ENCODE data around the gene XPNPEP1.

The XPNPEP1 gene

DNA sequence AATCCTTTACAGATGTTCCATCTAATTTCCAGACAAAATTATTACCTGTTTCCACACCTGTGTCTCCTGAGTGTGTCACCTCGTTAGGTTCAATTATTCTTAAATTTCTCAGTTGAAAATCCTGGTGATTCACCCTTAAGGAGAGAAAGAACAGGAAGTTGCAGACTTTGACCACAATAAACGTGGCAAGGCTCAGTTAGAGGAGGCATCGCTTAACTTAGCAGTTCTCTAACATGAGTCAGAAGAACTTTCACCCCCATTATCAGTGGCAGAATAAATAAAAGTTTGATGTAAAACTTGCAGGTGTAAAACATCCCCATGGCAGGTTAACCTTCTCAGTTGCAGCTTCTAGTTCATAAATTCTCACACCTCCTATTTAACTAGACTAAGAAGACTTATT is 8.3 kb downstream of the XPNPEP1 start:
- no peak for FAIRE-seq
- DNase-seq (ENCODE audit: insufficient read length, low spot score), result no peak

DNA sequence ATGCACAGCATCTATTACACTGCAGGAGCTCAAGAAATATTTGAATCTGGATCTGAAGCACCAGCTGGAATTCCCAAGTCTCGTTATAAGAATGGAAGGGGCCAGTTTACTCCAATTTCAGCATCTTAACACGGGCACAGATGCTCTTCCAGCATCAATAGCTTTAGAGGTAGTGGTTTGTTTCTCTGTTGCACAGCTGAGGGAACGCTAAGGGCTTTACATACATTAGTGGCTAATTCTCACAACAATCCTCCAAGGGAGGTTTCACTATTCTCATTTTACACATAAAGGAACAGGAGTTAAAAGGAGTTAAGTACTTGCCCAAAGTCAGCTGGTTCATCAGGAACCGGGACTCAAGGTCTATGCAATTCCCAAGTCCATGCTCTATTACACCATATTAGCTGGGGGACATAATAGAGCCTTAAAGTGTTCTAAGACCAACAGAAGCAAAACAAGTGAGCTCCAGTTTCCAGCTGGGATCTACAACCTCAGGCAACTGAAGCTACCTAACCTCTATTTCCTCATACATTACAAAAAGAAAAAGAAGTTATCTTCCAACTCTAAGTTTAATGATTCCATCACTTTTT is 9.9 kb downstream of the XPNPEP1 start:
- DNase-seq (ENCODE audit: insufficient read length, low spot score), result no peak
- no peak for FAIRE-seq
- TF ChIP-seq, protein P1, sequence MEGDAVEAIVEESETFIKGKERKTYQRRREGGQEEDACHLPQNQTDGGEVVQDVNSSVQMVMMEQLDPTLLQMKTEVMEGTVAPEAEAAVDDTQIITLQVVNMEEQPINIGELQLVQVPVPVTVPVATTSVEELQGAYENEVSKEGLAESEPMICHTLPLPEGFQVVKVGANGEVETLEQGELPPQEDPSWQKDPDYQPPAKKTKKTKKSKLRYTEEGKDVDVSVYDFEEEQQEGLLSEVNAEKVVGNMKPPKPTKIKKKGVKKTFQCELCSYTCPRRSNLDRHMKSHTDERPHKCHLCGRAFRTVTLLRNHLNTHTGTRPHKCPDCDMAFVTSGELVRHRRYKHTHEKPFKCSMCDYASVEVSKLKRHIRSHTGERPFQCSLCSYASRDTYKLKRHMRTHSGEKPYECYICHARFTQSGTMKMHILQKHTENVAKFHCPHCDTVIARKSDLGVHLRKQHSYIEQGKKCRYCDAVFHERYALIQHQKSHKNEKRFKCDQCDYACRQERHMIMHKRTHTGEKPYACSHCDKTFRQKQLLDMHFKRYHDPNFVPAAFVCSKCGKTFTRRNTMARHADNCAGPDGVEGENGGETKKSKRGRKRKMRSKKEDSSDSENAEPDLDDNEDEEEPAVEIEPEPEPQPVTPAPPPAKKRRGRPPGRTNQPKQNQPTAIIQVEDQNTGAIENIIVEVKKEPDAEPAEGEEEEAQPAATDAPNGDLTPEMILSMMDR (IDR thresholded peaks at IDR 0.05; ENCODE audit: insufficient read depth, missing control alignments), result no peak

More for the DNA sequence above, 8.3 kb downstream of the XPNPEP1 start:
- TF ChIP-seq, protein P1 (IDR thresholded peaks at IDR 0.05; ENCODE audit: insufficient read depth, missing control alignments), result no peak

DNA sequence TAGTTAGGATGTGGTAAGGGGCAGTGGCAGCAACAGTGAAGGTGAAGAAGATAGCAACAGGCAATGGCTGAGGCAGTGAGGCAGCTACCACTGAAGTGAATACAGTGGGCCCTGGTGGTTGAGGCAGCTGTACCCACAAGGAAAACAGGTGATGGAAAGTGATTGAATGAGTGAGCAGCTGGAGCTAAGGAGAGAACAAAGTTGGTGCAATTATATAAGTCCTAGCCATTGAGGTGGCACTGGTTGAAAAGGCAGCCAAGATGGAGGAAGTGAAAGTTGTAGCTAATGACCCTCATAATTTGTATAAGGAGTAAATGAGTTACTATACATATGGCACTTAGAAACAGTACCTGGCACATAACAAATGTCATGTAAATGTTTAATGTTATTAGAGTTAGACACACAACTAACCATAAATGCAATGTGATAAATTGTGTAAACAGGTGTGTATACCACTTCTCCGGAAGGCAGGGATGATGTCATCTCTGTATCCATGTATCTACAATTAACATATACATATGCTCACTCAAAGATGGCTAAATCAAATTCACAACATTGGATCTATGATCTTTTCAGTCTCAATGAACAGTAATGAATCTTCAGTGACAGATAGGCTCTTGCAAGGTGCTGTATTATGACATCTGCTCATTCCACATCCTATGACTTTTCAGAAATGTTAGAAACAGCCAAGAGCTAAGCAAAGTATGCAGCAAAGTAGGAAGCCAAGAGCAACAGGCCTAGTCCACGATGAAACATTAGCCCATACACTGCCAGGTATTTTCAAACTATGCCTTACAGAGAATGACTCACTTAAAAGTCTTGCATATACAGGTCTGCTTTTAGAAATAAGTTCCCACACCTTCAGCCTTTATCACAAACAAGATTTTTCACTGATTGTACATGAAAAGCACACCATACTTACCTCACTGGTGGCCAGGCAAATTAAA is 10.7 kb downstream of the XPNPEP1 start:
- no peak for FAIRE-seq
- TF ChIP-seq, protein P1 (IDR thresholded peaks at IDR 0.05; ENCODE audit: insufficient read depth, missing control alignments), result no peak
- no peak for DNase-seq (ENCODE audit: insufficient read length, low spot score)

DNA sequence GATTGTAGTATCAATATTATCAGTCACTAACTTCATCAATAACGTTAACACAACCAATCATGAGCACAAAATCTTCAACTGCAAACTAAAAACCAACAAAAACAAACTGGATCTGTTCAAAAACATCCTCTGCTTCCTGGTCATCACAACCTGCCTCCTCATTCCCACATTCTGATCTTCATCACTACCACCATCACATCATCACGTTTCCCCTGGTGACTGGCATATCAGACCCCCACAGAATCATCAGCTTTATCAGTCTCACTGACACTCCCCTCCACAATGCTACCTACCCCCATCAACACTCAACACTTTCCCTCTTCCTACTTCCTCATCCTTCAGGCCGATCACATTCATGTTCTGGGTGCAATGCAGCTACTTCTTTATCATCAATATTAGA is 11.4 kb downstream of the XPNPEP1 start:
- TF ChIP-seq, protein P1 (IDR thresholded peaks at IDR 0.05; ENCODE audit: insufficient read depth, missing control alignments), result no peak
- FAIRE-seq, result no peak
- DNase-seq (ENCODE audit: insufficient read length, low spot score), result no peak

DNA sequence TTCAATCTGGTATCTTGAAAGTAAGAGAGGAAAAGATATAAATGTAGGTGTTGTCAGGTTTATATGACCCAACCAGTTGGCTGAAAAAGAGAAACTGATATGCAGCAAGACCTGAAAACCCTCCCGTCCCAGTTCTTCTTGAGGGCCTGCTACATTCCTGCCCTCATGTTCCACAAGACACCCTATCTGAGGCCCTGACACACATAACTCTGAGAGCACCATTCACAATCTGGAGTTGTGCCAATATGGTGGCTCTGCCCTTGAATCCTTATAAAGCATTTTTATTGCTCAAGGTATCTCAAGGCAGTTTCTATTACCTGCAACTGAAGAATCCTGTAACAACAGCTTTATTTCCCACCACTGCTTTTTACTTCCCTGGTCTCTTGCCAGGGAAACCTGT is 17.0 kb downstream of the XPNPEP1 start:
- DNase-seq (ENCODE audit: insufficient read length, low spot score) (no peak), FAIRE-seq (no peak)
- TF ChIP-seq, protein P1 (IDR thresholded peaks at IDR 0.05; ENCODE audit: insufficient read depth, missing control alignments), result no peak

DNA sequence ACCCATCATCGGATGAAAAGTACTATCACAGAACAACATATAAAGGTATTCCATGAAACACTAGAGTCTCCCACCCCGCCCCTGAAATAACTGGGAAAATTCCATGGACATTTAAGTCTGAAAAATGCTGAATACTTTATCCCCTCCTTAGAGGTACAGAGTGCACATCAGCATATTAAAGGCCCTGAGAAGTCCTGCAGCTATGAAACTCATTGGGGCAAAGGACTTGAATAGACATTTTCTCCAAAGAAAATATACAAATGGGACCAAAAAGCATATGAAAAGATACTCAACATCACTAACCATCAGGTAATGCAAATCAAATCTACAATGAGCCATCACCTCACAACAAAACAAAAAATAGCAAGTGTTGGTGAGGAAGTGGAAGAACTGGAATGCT is 18.9 kb downstream of the XPNPEP1 start:
- DNase-seq (ENCODE audit: insufficient read length, low spot score) (no peak), FAIRE-seq (no peak)
- TF ChIP-seq, protein P1 (IDR thresholded peaks at IDR 0.05; ENCODE audit: insufficient read depth, missing control alignments), result no peak
